Gastrocnemius medialis (tissue), 4 donors: ENCODE measurements around the gene C16orf95.

Experiments used
- CTCF ChIP-seq, 5 experiments: fragments of 450-650 bp in 3 of 5; fragments of 200-600 bp in 2 of 5; sonication (generic) in 2 of 5; IDR thresholded peaks in 4 of 5; conservative IDR thresholded peaks in 1 of 5; 1 replicate in 4 of 5; 2 replicates in 1 of 5; pipeline ENCODE4 v1.5.1; 2016 to 2019; ENCODE audit warnings: antibody characterized with exemption in 5 of 5, mild to moderate bottlenecking in 3 of 5, moderate library complexity in 3 of 5
- POLR2A ChIP-seq, 2 donors: fragments of 450-650 bp; IDR thresholded peaks; one replicate each; pipeline ENCODE4 v1.6.1; 2017; ENCODE audit warnings: antibody characterized with exemption in 2 of 2, mild to moderate bottlenecking in 2 of 2, moderate library complexity in 2 of 2

DNA sequence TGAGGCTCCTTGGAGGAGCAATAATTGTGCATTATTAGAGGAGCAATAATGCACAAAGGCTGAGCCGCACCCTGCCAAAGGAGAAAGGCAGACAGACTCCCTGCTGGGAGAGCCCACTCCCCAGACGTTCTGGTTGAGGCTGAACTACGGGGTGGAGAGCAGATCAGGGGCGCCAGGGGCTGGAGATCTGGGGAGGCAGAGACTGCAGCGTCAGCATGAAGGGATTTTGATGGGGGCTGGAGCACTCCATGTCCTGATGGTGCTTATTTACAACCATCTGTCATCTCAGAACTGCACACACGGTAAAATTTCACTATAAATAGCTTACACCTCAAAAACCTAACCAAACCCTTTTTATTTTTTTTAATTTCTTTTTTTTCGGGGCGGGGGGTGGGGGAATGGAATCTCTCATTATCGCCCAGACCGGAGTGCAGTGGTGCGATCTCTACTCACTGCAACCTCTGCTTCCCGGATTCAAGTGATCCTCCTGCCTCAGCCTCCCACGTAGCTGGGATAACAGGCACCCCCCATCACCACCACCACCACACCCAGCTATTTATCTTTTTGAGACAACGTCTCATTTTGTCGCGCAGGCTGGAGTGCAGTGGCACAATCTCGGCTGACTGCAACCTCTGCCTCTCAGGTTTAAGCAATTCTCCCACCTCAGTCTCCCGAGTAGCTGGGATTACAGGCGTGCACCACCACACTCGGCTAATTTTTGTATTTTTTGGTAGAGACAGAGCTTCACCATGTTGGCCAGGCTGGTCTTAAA is 4.3 kb upstream of the C16orf95 start:
- TF ChIP-seq CTCF (IDR thresholded peaks at IDR 0.05 in 4 of 5, conservative IDR thresholded peaks at IDR 0.05 in 1 of 5) (no peak), POLR2A (IDR thresholded peaks at IDR 0.05) (no peak)
